IMR-90 (cell line): ENCODE results near the gene RAB1B. TPM values are rescaled to one million over a fixed set of nuclear protein-coding genes. Genes with fewer than 3 reads are reported as not detected.

Source experiments
- ATAC-seq: fragments of 200-7000 bp; cut with Tn5 transposase; 2 replicates; pipeline ENCODE4 v1.9.1; 2020; ENCODE audit warnings: low read depth, mild to moderate bottlenecking, moderate library complexity
- BruUV-seq: library from RNA; stranded (reverse); fragments of 400-500 nt; replicated peaks from 2 replicates; lab custom pipeline; 2021; lab: Mats Ljungman, UMichigan
- CTCF ChIA-PET: fragments of 300-600 bp; formaldehyde crosslinking; extraction: SDS; loops from one replicate; lab custom pipeline; 2021; ENCODE audit warnings: antibody characterized with exemption; lab: Yijun Ruan, JAX
- POLR2A ChIA-PET: fragments of 300-600 bp; sonication (Branson Sonifier 250); formaldehyde crosslinking; loops from one replicate; lab custom pipeline; 2022; ENCODE audit warnings: antibody characterized with exemption; ENCODE audit not compliant: unreplicated experiment; lab: Charles Lee
- DNase-seq: peaks from one replicate; pipeline ENCODE4 v3.0.0; 2013
- H2AFZ ChIP-seq: replicated peaks from 2 replicates; pipeline ENCODE3; 2013; ENCODE audit warnings: low read length, mild to moderate bottlenecking; ENCODE audit not compliant: poor library complexity
- H2AK5ac ChIP-seq: 2 replicates; pipeline ENCODE4 v1.6.1; 2013; ENCODE audit warnings: low read depth, low read length, inconsistent platforms
- H2AK9ac ChIP-seq: replicated peaks from 2 replicates; pipeline ENCODE3; 2013; ENCODE audit warnings: mild to moderate bottlenecking, low read depth, low read length, moderate library complexity; ENCODE audit not compliant: poor library complexity
- H2BK120ac ChIP-seq: 2 replicates; pipeline ENCODE4 v1.6.1; 2013; ENCODE audit warnings: low read depth, low read length, inconsistent platforms
- H2BK15ac ChIP-seq: 3 replicates; pipeline ENCODE4 v1.6.1; 2013; ENCODE audit warnings: low read depth, low read length, inconsistent platforms
- H2BK20ac ChIP-seq: 2 replicates; pipeline ENCODE4 v1.6.1; 2013; ENCODE audit warnings: low read depth, mild to moderate bottlenecking, inconsistent platforms, low read length, moderate library complexity
- H2BK5ac ChIP-seq: 2 replicates; pipeline ENCODE4 v1.6.1; 2013; ENCODE audit warnings: mild to moderate bottlenecking, low read depth, low read length, inconsistent platforms; ENCODE audit not compliant: poor library complexity, severe bottlenecking
- H3K14ac ChIP-seq: replicated peaks from 2 replicates; pipeline ENCODE4 v1.6.1; 2013; ENCODE audit warnings: low read depth, low read length, inconsistent platforms
- H3K18ac ChIP-seq: 2 replicates; pipeline ENCODE4 v1.6.1; 2013; ENCODE audit warnings: low read depth, low read length, control low read depth
- H3K23ac ChIP-seq: 2 replicates; pipeline ENCODE4 v1.6.1; 2013; ENCODE audit warnings: low read depth, low read length, inconsistent platforms
- H3K27ac ChIP-seq: 2 replicates; pipeline ENCODE4 v1.5.1; 2013; ENCODE audit warnings: mild to moderate bottlenecking, control low read depth, low read length; ENCODE audit not compliant: insufficient read depth
- H3K27me3 ChIP-seq: 2 replicates; pipeline ENCODE4 v1.6.1; 2013; ENCODE audit warnings: low read length; ENCODE audit not compliant: control insufficient read depth, insufficient read depth
- H3K36me3 ChIP-seq: 2 replicates; pipeline ENCODE4 v1.6.1; 2013; ENCODE audit warnings: low read length, mixed read lengths; ENCODE audit not compliant: control insufficient read depth, insufficient read depth
- H3K4ac ChIP-seq: 2 replicates; pipeline ENCODE4 v1.6.1; 2013; ENCODE audit warnings: low read depth, low read length, inconsistent platforms
- H3K4me1 ChIP-seq: 2 replicates; pipeline ENCODE4 v1.6.1; 2013; ENCODE audit warnings: low read length, mixed read lengths; ENCODE audit not compliant: control insufficient read depth, insufficient read depth
- H3K4me2 ChIP-seq: 2 replicates; pipeline ENCODE4 v1.6.1; 2013; ENCODE audit warnings: low read depth, mild to moderate bottlenecking, control low read depth, low read length, moderate library complexity
- H3K4me3 ChIP-seq: 2 replicates; pipeline ENCODE4 v1.5.1; 2013; ENCODE audit warnings: low read depth, mild to moderate bottlenecking, control low read depth, low read length, moderate library complexity; ENCODE audit not compliant: insufficient read depth
- H3K56ac ChIP-seq: 2 replicates; pipeline ENCODE4 v1.6.1; 2013; ENCODE audit warnings: low read length, inconsistent platforms; ENCODE audit not compliant: insufficient read depth; ENCODE audit errors: extremely low read depth
- H3K79me1 ChIP-seq, 2 experiments: 2 replicates each; pipeline ENCODE4 v1.6.1; 2013; ENCODE audit warnings: low read length in 2 of 2, inconsistent platforms in 1 of 2, low read depth in 1 of 2
- H3K9ac ChIP-seq: 2 replicates; pipeline ENCODE4 v1.6.1; 2013; ENCODE audit warnings: low read depth, low read length, control low read depth
- H3K9me1 ChIP-seq: 2 replicates; pipeline ENCODE4 v1.6.1; 2013; ENCODE audit warnings: low read length, inconsistent platforms; ENCODE audit not compliant: insufficient read depth
- H3K9me3 ChIP-seq: 2 replicates; pipeline ENCODE4 v1.6.1; 2013; ENCODE audit warnings: low read length; ENCODE audit not compliant: control insufficient read depth, insufficient read depth
- H4K20me1 ChIP-seq: 2 replicates; pipeline ENCODE4 v1.6.1; 2013; ENCODE audit warnings: low read length, inconsistent platforms; ENCODE audit not compliant: insufficient read depth
- H4K5ac ChIP-seq: 2 replicates; pipeline ENCODE4 v1.6.1; 2013; ENCODE audit warnings: mild to moderate bottlenecking, low read depth, low read length, control low read depth
- H4K8ac ChIP-seq, 2 experiments: 2 replicates each; pipeline ENCODE4 v1.6.1; 2013; ENCODE audit warnings: low read depth in 2 of 2, low read length in 2 of 2, control low read depth in 1 of 2, inconsistent platforms in 1 of 2
- H4K91ac ChIP-seq: 2 replicates; pipeline ENCODE4 v1.6.1; 2013; ENCODE audit warnings: low read depth, low read length, inconsistent platforms; ENCODE audit not compliant: insufficient read depth
- USF2 ChIP-seq: fragments of 150-350 bp; IDR thresholded peaks from 2 replicates; pipeline ENCODE4 v1.6.1; 2017; ENCODE audit warnings: mild to moderate bottlenecking, antibody characterized with exemption, low read length, low read depth
- WGBS, 2 experiments: methylation state at CpG; one replicate each; pipeline versions ENCODE4 v1.1.5 to v1.1.7; 2013; ENCODE audit warnings: missing lambda C conversion rate in 2 of 2; ENCODE audit not compliant: insufficient read length in 1 of 2; ENCODE audit errors: extremely low coverage in 2 of 2; 5-methylcytosine and 5-hydroxymethylcytosine counted together
- dilution Hi-C: fragments of 300-500 bp; cut with HindIII; formaldehyde crosslinking; loops from one replicate; pipeline ENCODE4 v1.14.3; 2018; ENCODE audit warnings: low sequenced_read_pairs; ENCODE audit not compliant: unreplicated experiment
- in situ Hi-C: fragments of 300-500 bp; cut with MboI; formaldehyde crosslinking; loops from 3 replicates; pipeline ENCODE4 v1.14.3; 2019; ENCODE audit warnings: low sequenced_read_pairs, inconsistent platforms, mixed read lengths
- intact Hi-C: fragments of 100-400 bp; cut with micrococcal nuclease; formaldehyde crosslinking; loops from 2 replicates; pipeline ENCODE4 v1.10.0; 2022
- polyA plus RNA-seq, 3 experiments: library from polyadenylated mRNA; depleted of rRNA; stranded (reverse); fragments of >200 nt; gene quantifications; 2 replicates each; pipeline ENCODE4 v1.2.3, GENCODE V29; 2012; ENCODE audit warnings: low replicate concordance in 1 of 3
- total RNA-seq: library from RNA; depleted of rRNA; stranded (reverse); fragments of >200 nt; gene quantifications from 2 replicates; pipeline ENCODE4 v1.2.3, GENCODE V29; 2012

RAB1B gene
- total and polyA plus RNA-seq, 2 of the 4 experiments (the other 2 are of a cell fraction) = 83.7 to 248 TPM

GRCh38 chr11:66240781-66241136, 27.7 kb upstream of the RAB1B start:
- Histone ChIP-seq H3K4me2 (no peak overlapping the region), H3K36me3 (peaks cover 58% of the 10 kb centered on the region), H2BK5ac (no peak overlapping the region), H3K9me1 (no peaks in the 10 kb centered on the region), H3K4ac (no peak overlapping the region), H2AK9ac (no peak overlapping the region), H3K4me3 (no peak overlapping the region), H3K9me3 (no peaks in the 10 kb centered on the region), H2BK120ac (no peak overlapping the region), H3K27me3 (no peaks in the 10 kb centered on the region), H3K23ac (no peak overlapping the region), H3K4me1 (no peaks in the 10 kb centered on the region), H3K9ac (no peak overlapping the region), H3K56ac (no peak overlapping the region), H2AFZ (no peak overlapping the region), H3K14ac (no peak overlapping the region), H3K27ac (no peak overlapping the region), H4K8ac (no peak overlapping the region), H3K79me1 (no peaks in the 10 kb centered on the region), H4K20me1 (no peaks in the 10 kb centered on the region), H4K5ac (no peak overlapping the region), H3K18ac (no peak overlapping the region), H2BK15ac (no peak overlapping the region), H2BK20ac (no peak overlapping the region), H4K91ac (no peak overlapping the region), H2AK5ac (no peak overlapping the region)
- ATAC-seq = no peak
- ChIA-PET CTCF (interaction anchor here (1.2 kb wide), 1 partner anchor 18 kb away, joined by 4 read pairs; no protein-coding TSS in a partner anchor), POLR2A (no interaction called here)
- in situ Hi-C loops = no loop called here
- intact Hi-C loops = no loop called here
- dilution Hi-C loops = no loop called here
- DNase-seq = no peak
- no peak for TF ChIP-seq USF2
- no CpG with 5 or more reads among the region's 9 CpGs for WGBS, 2 experiments
- no TSS peak for BruUV-seq
